COR-L47 (cell line): ENCODE data around the gene GALNT17.
"Not testable (repeated sequence)": the region's sequence is repeated elsewhere in the genome, so short reads cannot be mapped to it uniquely, and the experiment has no call there.

Source experiments
- DNase-seq: peaks from one replicate; lab custom pipeline; 2025; lab: John Stamatoyannopoulos, UW

The GALNT17 gene

DNA sequence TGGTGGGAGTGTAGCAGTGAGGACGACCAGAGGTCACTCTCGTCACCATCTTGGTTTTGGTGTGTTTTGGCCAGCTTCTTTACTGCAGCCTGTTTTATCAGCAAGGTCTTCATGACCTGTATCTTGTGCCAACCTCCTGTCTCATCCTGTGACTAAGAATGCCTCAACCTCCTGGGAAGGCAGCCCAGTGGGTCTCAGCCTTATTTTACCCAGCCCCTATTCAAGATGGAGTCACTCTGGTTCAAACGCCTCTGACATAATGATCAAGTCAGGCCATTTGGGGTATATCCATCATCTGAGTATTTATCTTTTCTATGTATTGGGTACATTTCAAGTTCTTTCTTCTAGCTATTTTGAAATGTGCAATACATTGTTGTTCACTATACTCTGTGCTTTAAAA, 503.9 kb downstream of the GALNT17 start:
- not testable (repeated sequence) for DNase-seq

DNA sequence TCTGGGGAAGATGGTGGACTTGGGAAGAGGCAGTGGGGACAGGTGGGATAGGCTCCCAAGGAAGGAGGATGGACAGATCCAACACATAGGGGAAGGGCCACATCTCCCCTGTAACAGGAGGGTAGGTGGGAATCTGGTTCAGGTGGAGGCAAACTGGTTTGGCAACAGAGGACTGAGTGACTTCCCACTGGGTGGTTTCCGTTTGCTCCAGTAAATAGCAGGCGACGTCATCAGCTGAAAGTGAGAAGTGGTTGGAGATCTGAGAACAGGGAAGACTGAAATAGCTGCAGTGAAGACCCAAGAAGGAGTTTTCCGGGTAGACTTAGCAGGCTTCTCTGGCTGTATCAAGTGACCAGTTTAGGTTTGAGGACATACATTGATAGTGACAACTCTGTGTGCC, 504.4 kb downstream of the GALNT17 start:
- no peak for DNase-seq

DNA sequence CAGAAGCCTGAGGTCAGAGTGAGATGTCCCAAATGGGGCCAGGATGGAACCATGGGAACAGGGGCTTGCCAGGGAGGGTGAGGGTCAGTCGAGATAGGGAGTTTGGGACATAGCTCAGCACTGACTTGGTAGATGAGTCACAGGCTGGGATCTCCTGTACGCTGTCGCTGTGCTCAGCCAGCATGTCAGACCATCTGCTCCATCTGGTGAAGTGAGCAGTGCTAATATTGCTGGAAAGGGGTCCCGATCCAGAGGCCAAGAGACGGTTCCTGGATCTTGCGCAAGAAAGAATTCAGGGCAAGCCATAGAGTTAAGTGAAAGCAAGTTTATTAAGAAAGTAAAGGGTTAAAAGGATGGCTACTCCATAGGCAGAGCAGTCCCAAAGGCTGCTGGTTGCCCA, 505.6 kb downstream of the GALNT17 start:
- no peak for DNase-seq

GRCh38 chr7:71638108-71638507, 506.2 kb downstream of the GALNT17 start:
- DNase-seq: no peak

- DNase-seq: no peak
Measured at GRCh38 chr7:71639382-71640085, 507.6 kb downstream of the GALNT17 start.

DNA sequence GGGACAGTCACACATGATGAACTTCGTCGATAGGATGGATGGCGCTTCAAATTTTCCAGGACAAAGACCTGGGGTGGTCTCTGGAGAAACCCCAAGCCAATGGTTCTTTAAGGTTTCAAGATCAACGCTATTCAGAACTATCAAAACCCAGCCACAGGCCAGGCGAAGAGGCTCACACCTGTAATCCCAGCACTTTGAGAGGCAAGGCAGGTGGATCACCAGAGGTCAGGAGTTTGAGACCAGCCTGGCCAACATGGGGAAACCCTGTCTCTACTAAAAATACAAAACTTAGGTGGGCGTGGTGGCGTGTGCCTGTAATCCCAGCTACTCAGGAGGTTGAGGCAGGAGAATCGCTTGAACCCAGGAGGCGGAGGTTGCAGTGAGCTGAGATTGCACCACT, 511.1 kb downstream of the GALNT17 start:
- DNase-seq: not testable (repeated sequence)

- no peak for DNase-seq
Measured at GRCh38 chr7:71645836-71646235, 513.9 kb downstream of the GALNT17 start.

- DNase-seq: no peak
Measured at GRCh38 chr7:71649812-71650211, 517.9 kb downstream of the GALNT17 start.

GRCh38 chr7:71650653-71651337, 518.9 kb downstream of the GALNT17 start:
- no peak for DNase-seq

DNA sequence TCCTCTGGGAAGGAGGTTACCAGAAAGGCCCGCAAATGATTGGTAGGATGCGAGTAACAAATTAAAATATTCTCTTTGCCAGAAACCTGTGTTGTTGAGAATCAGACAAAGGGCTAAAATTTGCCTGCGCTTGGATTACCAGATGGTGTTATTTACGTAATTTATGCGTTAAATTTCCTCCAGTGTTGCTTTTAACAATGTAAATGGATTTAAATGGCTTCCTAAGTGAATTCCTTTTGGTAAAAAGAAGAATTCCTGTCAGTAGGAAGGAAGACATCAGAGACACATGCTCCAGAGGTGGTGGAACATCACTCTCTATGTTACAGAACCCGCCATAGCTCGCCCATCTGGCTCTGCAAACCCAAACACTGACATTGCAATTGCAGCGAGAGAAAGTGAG, 520.6 kb downstream of the GALNT17 start:
- DNase-seq: no peak

- DNase-seq: no peak
Measured at GRCh38 chr7:71657386-71657785, 525.4 kb downstream of the GALNT17 start.

DNA sequence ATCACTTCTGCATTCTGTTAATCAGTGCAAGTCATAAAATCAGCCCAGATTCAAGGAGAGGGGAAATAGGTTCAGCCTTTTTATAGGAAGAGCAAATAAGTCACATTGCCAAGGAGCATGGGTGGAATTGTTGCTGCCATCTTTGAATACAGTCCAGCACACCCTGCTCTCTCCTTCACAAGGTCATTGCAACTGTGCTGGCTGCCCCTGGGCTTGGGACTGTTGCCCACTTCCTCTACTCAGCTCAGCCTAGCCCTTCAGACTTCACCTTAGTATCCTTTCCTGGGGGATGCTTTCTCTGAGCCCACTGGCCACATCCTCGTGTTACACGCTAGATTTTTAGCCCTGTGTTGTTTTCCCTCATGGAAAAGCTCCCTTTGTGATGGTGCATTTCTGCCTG, 527.7 kb downstream of the GALNT17 start:
- no peak for DNase-seq

DNA sequence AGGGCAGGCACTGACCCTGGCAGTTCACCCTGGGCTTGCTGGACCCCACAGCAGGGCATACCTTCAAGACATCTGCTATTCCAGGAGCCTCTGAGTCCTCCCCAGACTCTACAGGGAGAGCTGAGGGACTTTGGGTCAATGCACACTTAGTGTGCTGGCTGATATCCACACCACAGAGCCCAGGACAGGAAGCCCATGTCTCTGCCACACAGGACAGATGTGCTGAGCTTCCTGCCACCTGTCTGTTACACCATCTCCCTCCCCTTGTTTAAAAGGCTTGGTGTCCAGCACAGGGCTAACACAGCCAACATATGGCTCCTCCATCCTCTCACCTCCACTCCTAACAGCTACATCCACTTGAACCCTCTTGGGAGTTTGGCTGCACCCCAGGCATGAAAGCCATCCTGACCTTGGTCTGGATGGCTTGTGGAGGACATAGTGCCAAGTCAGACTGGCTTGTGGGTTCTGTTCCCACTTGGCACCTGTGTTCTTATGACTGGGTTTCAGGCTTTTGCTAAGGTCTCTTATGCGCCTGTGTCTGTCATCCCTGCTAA, 529.8 kb downstream of the GALNT17 start:
- DNase-seq: no peak

GRCh38 chr7:71665716-71666115, 533.8 kb downstream of the GALNT17 start:
- DNase-seq: no peak

DNA sequence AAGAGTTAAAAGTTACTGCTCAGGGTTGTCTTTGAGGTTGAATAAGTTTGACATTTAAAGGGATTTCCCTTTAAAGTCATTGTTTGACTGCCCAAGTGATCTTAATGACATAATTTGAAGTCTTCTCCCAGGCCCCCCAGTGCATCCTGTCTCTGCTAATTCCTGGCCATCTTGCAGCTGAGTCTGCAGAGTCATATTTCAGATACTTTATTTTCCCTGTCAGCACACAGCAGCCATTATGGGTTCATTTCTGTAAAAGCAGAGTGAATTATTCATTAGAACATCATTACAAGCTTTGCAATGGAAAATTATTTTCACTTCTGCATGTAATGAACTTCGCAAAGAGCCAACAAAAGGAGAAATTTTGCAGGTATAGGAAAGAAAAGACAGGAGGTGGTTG, 536.6 kb downstream of the GALNT17 start:
- no peak for DNase-seq

DNA sequence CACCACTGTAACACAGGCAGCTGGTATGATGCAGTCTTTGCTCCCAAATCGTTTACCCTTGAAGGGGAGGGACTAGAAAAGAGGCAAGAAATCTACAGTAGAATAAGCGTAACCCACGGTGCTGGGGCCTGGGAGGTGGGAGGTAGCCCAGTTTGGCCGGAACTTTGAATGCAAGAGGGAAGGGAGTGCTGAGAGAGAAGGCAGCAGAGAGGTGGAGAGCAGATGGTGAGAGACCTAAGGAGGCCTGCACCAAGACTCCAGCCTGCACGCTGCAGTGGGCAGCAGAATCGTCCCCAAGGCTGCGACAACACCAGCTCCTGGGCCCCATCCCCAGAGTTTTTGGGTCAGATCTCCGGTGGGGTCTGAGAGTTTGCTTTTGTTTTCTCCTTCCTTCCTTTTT, 547.5 kb downstream of the GALNT17 start:
- DNase-seq: no peak

DNA sequence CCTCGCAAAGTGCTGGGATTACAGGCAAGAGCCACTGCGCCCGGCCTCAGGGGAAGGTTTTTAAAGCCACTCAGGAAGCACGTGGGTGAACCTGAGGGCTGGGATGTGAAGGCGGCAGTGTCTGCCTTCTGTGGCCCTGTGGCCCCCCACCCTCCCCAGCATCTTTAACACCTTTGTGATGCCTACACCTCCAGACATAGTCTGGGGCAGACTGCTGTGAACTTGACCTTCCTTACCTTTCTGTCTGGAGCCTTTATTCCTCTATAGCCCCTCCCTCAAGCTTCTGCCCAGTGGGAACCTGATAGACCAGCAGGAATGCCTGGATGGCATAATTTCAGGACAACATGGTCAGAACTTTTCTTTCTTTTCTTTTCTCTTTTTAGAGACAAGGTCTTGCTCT, 550.2 kb downstream of the GALNT17 start:
- DNase-seq: no peak

DNA sequence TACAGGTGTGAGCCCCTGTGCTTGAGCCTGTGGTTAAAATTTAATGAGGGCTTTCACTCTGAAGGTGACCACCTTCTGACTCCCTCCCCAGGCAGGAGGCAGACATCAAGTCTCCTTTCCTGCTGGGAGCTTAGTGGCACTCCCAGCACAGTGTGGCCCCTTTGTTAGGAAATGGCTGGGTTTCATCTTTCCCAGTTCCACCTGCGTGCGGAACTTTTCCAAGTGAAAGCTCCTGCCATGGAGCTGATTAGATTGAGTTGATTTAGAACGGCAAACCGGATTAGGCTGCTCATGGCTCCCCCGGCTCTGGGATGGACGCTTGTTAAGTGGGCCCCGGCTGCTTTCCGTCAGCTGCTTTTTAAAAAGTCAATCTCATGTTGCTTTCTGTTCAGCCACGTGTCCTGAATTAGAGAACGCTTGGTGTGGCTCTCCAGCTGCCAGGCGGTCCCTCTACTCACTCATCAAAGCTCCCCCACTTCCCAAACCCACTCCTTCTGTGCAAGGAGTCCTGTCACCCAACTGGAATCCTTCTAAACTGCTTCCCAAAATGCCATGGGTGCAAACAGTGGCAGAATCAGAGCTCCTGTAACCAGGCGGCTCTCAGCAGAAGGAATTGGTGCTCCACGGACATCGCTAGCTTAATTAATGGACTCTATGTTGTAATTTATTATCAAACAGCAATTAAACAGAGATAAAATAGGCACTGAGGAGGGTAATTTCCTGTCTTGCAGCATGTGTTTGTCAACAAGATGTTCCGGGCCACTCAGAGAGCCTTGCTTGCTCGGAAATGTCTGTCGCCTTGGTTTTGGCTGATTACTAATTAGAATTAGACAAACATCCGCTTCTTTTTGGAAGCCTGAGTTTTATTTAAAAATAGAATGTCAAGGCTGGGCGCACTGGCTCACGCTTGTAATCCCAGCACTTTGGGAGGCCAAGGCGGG, 551.2 kb downstream of the GALNT17 start:
- DNase-seq: no peak

DNA sequence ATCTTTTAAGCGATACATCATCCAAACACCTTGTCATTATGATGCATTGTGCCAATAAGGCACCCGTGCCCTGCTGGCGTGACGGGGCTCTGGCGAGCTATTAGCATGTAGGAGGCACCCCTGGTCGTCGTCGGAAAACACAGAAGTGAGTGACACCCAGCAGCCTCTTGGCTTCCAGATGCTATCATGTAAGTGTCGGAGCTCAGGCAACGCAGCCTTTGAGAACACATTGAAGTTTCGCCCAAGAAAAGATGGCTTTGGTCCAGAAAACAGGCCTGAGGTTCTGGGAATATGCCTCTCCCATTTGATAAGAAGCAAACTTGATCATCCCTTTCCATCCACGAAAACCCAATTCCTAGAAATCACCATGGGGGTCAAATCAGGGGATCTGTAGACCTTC, 555.3 kb downstream of the GALNT17 start:
- DNase-seq: no peak

DNA sequence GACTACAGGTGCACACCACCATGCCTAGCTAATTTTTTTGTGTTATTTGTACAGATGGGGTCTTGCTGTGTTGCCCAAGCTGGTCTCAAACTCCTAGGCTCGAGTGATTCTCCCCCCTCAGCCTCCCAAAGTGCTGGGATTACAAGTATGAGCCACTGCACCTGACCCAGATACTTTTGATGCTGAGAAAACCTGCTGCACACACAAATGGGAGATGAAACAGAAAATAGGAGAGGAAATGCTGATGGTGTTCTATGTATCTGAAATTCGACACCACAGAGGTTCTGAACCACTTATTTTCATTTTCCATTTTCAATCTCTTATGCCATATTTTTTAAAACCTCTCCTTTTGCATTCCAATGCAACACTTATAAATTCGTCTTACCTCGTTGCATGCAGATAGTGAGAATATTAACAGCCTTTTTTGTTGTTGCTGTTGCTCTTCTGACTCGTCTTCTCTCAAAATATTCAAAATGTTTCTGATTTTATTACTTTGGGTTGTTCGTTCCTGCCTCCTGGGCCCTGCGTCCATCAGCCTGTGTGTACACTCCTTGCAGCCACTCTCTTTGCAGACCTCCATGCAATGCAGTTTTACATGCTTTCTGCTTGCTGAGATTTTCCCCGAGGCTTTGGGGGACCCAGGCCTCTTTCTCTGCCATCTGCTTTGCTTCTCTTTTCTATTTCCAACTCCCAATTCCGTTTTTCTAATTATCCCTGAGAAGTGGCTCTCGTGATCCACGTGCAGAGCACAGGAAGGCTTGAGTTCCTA, 556.1 kb downstream of the GALNT17 start:
- no peak for DNase-seq

DNA sequence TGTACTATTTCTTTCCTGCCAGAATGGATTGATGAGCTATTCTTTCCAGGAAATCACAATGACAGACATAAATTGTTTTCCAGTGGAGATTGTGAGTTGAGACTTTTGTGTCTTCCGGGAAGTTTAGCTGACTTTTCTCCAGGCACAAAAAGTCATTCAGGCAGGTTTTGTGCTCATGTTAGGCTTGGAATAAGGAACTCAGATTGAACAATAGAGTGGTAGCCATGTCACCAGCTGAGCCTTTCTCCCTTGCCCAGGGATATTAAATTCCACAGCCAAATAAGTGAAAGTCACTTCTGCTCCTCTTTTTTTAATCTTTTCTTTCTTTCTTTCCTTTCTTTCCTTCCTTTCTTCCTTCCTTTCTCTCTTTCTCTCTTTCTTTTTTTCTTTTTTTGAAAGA, 559.6 kb downstream of the GALNT17 start:
- DNase-seq: no peak

GRCh38 chr7:71694665-71695064, 562.7 kb downstream of the GALNT17 start:
- DNase-seq: no peak
